Endodermal cell (in vitro differentiated cells): ENCODE results near the gene FYN. TPM values are rescaled to one million over a fixed set of nuclear protein-coding genes. Genes with fewer than 3 reads are reported as not detected.

ENCODE experiments used
- DNase-seq: peaks from one replicate; pipeline ENCODE4 v3.0.0-alpha.2; 2017
- H3K27ac ChIP-seq: 2 replicates; pipeline ENCODE4 v1.5.1; 2013; ENCODE audit warnings: mild to moderate bottlenecking, low read depth, low read length, moderate library complexity
- H3K27me3 ChIP-seq: 2 replicates; pipeline ENCODE4 v1.6.1; 2013; ENCODE audit warnings: mild to moderate bottlenecking, low read length, moderate library complexity; ENCODE audit not compliant: insufficient read depth, control insufficient read depth, poor library complexity, severe bottlenecking
- H3K36me3 ChIP-seq: 2 replicates; pipeline ENCODE4 v1.7.0; 2013; ENCODE audit warnings: mild to moderate bottlenecking, low read length, moderate library complexity; ENCODE audit not compliant: control insufficient read depth, insufficient read depth
- H3K4me1 ChIP-seq: one replicate; pipeline ENCODE4 v1.7.0; 2013; ENCODE audit warnings: low read length; ENCODE audit not compliant: control insufficient read depth, insufficient read depth
- H3K4me3 ChIP-seq: 2 replicates; pipeline ENCODE4 v1.5.1; 2013; ENCODE audit warnings: mild to moderate bottlenecking, low read length, moderate library complexity
- H3K9ac ChIP-seq: 2 replicates; pipeline ENCODE4 v1.6.1; 2013; ENCODE audit warnings: mild to moderate bottlenecking, low read length, moderate library complexity; ENCODE audit not compliant: poor library complexity, severe bottlenecking; ENCODE audit errors: extremely low read depth
- H3K9me3 ChIP-seq: 2 replicates; pipeline ENCODE4 v1.6.1; 2013; ENCODE audit warnings: mild to moderate bottlenecking, low read length, moderate library complexity; ENCODE audit not compliant: control insufficient read depth
- H3K27ac Mint-ChIP-seq: 2 replicates; pipeline ENCODE4 v1.8.0; 2020; ENCODE audit warnings: mixed read lengths
- H3K27me3 Mint-ChIP-seq: 2 replicates; pipeline ENCODE4 v1.8.0; 2021; ENCODE audit warnings: mild to moderate bottlenecking, mixed read lengths; ENCODE audit not compliant: insufficient read depth
- H3K36me3 Mint-ChIP-seq: 2 replicates; pipeline ENCODE4 v1.8.0; 2020; ENCODE audit warnings: low read depth, mixed read lengths
- H3K4me1 Mint-ChIP-seq: 2 replicates; pipeline ENCODE4 v1.8.0; 2020; ENCODE audit warnings: mixed read lengths
- H3K4me3 Mint-ChIP-seq: 2 replicates; pipeline ENCODE4 v1.8.0; 2020; ENCODE audit warnings: mild to moderate bottlenecking, moderate library complexity, mixed read lengths
- H3K9me3 Mint-ChIP-seq: 2 replicates; pipeline ENCODE4 v1.8.0; 2020; ENCODE audit warnings: mild to moderate bottlenecking, mixed read lengths
- CTCF ChIP-seq: fragments of 200-600 bp; sonication (generic); conservative IDR thresholded peaks from 2 replicates; pipeline ENCODE4 v1.5.0; 2021; ENCODE audit warnings: antibody characterized with exemption, mild to moderate bottlenecking
- WGBS, 2 experiments: methylation state at CpG; one replicate each; pipeline versions ENCODE4 v1.1.5 to v1.1.7; 2013; ENCODE audit warnings: missing lambda C conversion rate in 2 of 2, mixed read lengths in 1 of 2; ENCODE audit not compliant: insufficient coverage in 1 of 2, insufficient read length in 1 of 2; 5-methylcytosine and 5-hydroxymethylcytosine counted together
- total RNA-seq, 2 donors: library from RNA; stranded (reverse); fragmentation: NEBNext Ultra II Directional in 1 of 2; extraction: Animal tissue kit (Norgen Biotek cat#: 25700) in 1 of 2; gene quantifications; 2 replicates in 1 of 2; 3 replicates in 1 of 2; pipeline ENCODE4 v1.2.1, GENCODE V29; 2021

The FYN gene
- total RNA-seq, 2 donors from 2014 or later = 70.0 to 96.4 TPM

- no peak for DNase-seq
- no peak overlapping the region for H3K4me3 Mint-ChIP-seq
- no peaks in the 10 kb centered on the region for H3K9me3 Mint-ChIP-seq
- Histone ChIP-seq H3K27me3 (no peaks in the 10 kb centered on the region), H3K27ac (peak overlapping the region; percentile 22), H3K9me3 (no peaks in the 10 kb centered on the region), H3K36me3 (peaks cover 7% of the 10 kb centered on the region), H3K4me1 (peaks cover 20% of the 10 kb centered on the region), H3K9ac (no peak overlapping the region), H3K4me3 (no peak overlapping the region)
- H3K27ac Mint-ChIP-seq = no peak overlapping the region
- H3K4me1 Mint-ChIP-seq = peaks cover 43% of the 10 kb centered on the region
- 87 to 97% methylated on average over 5 to 7 of the region's 7 CpGs for WGBS, 2 experiments
- TF ChIP-seq CTCF = no peak
- H3K36me3 Mint-ChIP-seq = peaks cover 13% of the 10 kb centered on the region
- H3K27me3 Mint-ChIP-seq = no peaks in the 10 kb centered on the region
Measured at GRCh38 chr6:111664565-111665030, 208.7 kb downstream of the FYN start.

DNA sequence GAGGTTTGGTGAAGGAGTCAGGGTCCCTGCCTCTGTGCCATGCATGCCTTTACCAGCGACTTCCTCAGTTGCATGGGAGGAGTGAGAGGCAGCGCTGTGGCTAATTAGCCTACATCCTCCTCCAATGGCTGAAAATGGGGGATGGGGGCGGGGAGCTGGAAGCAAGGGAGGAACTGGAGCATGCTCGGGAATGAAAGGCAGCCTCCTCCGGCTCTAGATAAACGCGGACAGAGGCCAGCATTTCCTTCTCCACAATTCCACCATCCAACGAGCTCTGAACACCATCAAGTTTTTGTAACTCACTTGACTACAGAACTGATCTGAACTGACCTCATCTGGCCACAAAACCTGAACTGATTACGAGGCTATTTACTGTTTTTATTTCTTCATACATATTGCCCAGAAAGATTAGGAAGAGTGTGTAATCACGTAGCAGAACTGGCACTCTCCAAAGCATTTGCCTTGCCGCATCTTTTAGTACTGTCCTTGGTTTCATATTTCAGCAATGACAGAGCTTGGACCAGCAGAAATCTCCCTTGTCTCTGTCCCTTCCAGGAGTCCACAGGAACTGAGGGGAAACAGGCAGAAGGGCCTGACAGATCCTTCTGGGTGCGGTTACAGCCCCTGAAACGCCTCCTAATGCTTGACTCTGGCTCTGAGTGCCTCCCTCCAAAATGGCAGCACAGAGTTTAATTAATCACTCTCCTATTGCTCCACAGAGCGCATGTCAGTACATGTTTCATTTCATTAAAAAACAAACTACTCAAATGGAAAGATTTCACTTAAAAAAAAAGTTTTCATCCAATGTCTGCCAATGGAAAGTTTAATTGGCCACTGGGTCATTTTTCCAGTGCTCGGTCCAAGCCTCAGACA is 209.3 kb downstream of the FYN start:
- no peak for TF ChIP-seq CTCF
- peak overlapping the region; percentile 27 for H3K27ac ChIP-seq
- no peaks in the 10 kb centered on the region for H3K27me3 ChIP-seq
- no peak overlapping the region for H3K4me3 ChIP-seq
- H3K27me3 Mint-ChIP-seq = no peaks in the 10 kb centered on the region
- DNase-seq = peak; percentile 97
- no peak overlapping the region for H3K9ac ChIP-seq
- peaks cover 20% of the 10 kb centered on the region for H3K4me1 ChIP-seq
- 43 to 49% methylated on average over 11 to 15 of the region's 15 CpGs for WGBS, 2 experiments
- no peaks in the 10 kb centered on the region for H3K9me3 ChIP-seq
- H3K36me3 ChIP-seq = peaks cover 7% of the 10 kb centered on the region
- H3K27ac Mint-ChIP-seq = peak overlapping the region; percentile 49
- peaks cover 10% of the 10 kb centered on the region for H3K36me3 Mint-ChIP-seq
- peak overlapping the region; percentile 17 for H3K4me3 Mint-ChIP-seq
- H3K4me1 Mint-ChIP-seq = peaks cover 43% of the 10 kb centered on the region
- no peaks in the 10 kb centered on the region for H3K9me3 Mint-ChIP-seq

- Histone ChIP-seq H3K27me3 (no peaks in the 10 kb centered on the region), H3K4me3 (no peak overlapping the region), H3K9me3 (no peaks in the 10 kb centered on the region), H3K27ac (peak overlapping the region; percentile 27), H3K36me3 (peaks cover 7% of the 10 kb centered on the region), H3K9ac (no peak overlapping the region), H3K4me1 (peaks cover 16% of the 10 kb centered on the region)
- no peaks in the 10 kb centered on the region for H3K9me3 Mint-ChIP-seq
- peak overlapping the region; percentile 49 for H3K27ac Mint-ChIP-seq
- DNase-seq = peak; percentile 75
- WGBS, 2 experiments = 80 to 82% methylated on average over 8 to 12 of the region's 12 CpGs
- H3K4me3 Mint-ChIP-seq = no peak overlapping the region
- no peak for TF ChIP-seq CTCF
- H3K4me1 Mint-ChIP-seq = peaks cover 35% of the 10 kb centered on the region
- H3K27me3 Mint-ChIP-seq = no peaks in the 10 kb centered on the region
- H3K36me3 Mint-ChIP-seq = peaks cover 8% of the 10 kb centered on the region
Measured at GRCh38 chr6:111662794-111663593, 210.3 kb downstream of the FYN start.
